H1 (cell line): ENCODE data around the gene ITGB1BP1. TPM values are rescaled to one million over a fixed set of nuclear protein-coding genes. Genes with fewer than 3 reads are reported as not detected.

Source experiments
- CTCF ChIA-PET: fragments of 300-600 bp; sonication (Branson Sonifier 250); formaldehyde crosslinking; loops from one replicate; lab custom pipeline; 2021; ENCODE audit not compliant: partially characterized antibody; lab: Charles Lee
- POLR2A ChIA-PET: fragments of 300-600 bp; sonication (Branson Sonifier 250); formaldehyde crosslinking; loops from one replicate; lab custom pipeline; 2021; ENCODE audit warnings: inconsistent platforms; ENCODE audit not compliant: partially characterized antibody; lab: Charles Lee
- DNase-seq, 2 experiments: peaks; one replicate each; pipeline versions ENCODE4 v3.0.0 to v3.0.0-alpha.2; 2010 to 2022; ENCODE audit warnings: low spot score in 2 of 2, low read depth in 1 of 2, mixed read lengths in 1 of 2
- FAIRE-seq: peaks from 2 replicates; lab custom pipeline; 2011; peaks lifted over from hg19 to GRCh38; lab: Jason Lieb, UNC
- H2AFZ ChIP-seq: 2 replicates; pipeline ENCODE4 v1.8.1; 2012; ENCODE audit warnings: low read length, inconsistent platforms
- H2AK5ac ChIP-seq: 2 replicates; pipeline ENCODE4 v1.6.1; 2013; ENCODE audit warnings: low read depth, low read length
- H2BK120ac ChIP-seq: replicated peaks from 2 replicates; pipeline ENCODE3; 2013; ENCODE audit warnings: low read depth, low read length, inconsistent platforms
- H2BK12ac ChIP-seq: 2 replicates; pipeline ENCODE4 v1.6.1; 2013; ENCODE audit warnings: low read depth, low read length
- H2BK15ac ChIP-seq: 2 replicates; pipeline ENCODE4 v1.6.1; 2013; ENCODE audit warnings: low read length
- H2BK20ac ChIP-seq: 2 replicates; pipeline ENCODE4 v1.6.1; 2013; ENCODE audit warnings: low read length
- H2BK5ac ChIP-seq: 2 replicates; pipeline ENCODE4 v1.6.1; 2013; ENCODE audit warnings: low read depth, low read length
- H3K14ac ChIP-seq: 2 replicates; pipeline ENCODE4 v1.6.1; 2013; ENCODE audit warnings: inconsistent platforms; ENCODE audit not compliant: insufficient read length
- H3K18ac ChIP-seq: 2 replicates; pipeline ENCODE4 v1.6.1; 2013; ENCODE audit warnings: low read length; ENCODE audit errors: extremely low read depth
- H3K23ac ChIP-seq: 2 replicates; pipeline ENCODE4 v1.6.1; 2013; ENCODE audit warnings: inconsistent platforms; ENCODE audit not compliant: insufficient read length
- H3K23me2 ChIP-seq: 2 replicates; pipeline ENCODE4 v1.6.1; 2013; ENCODE audit warnings: low read depth, low read length
- H3K27ac ChIP-seq: 2 replicates; pipeline ENCODE4 v1.6.1; 2011; ENCODE audit warnings: low read depth, low read length, inconsistent platforms
- H3K27me3 ChIP-seq, 4 experiments: replicated peaks in 1 of 4; 1 replicate in 1 of 4; 2 replicates in 3 of 4; pipeline versions ENCODE4 v1.6.1 to v1.8.1; 2011 to 2013; ENCODE audit warnings: low read length in 3 of 4, mild to moderate bottlenecking in 3 of 4, inconsistent platforms in 2 of 4, mixed read lengths in 2 of 4, moderate library complexity in 1 of 4; ENCODE audit not compliant: control insufficient read depth in 3 of 4, insufficient read depth in 3 of 4; ENCODE audit errors: extremely low read depth in 1 of 4
- H3K36me3 ChIP-seq, 4 experiments: 2 replicates each; pipeline versions ENCODE4 v1.6.1 to v1.8.1; 2011 to 2013; ENCODE audit warnings: mild to moderate bottlenecking in 4 of 4, low read length in 3 of 4, moderate library complexity in 2 of 4, control low read depth in 1 of 4, inconsistent platforms in 1 of 4; ENCODE audit not compliant: insufficient read depth in 4 of 4, control insufficient read depth in 2 of 4
- H3K4ac ChIP-seq: replicated peaks from 2 replicates; pipeline ENCODE3; 2013; ENCODE audit warnings: low read length, low read depth, mixed read lengths, inconsistent platforms; ENCODE audit not compliant: insufficient read length
- H3K4me1 ChIP-seq, 4 experiments: replicated peaks in 1 of 4; 1 replicate in 1 of 4; 2 replicates in 3 of 4; pipeline versions ENCODE4 v1.6.1 to v1.8.1; 2011 to 2013; ENCODE audit warnings: low read length in 3 of 4, inconsistent platforms in 2 of 4, mixed read lengths in 1 of 4; ENCODE audit not compliant: insufficient read depth in 4 of 4, control insufficient read depth in 3 of 4
- H3K4me2 ChIP-seq, 2 experiments: 2 replicates each; pipeline versions ENCODE4 v1.6.1 to v1.8.1; 2011 to 2013; ENCODE audit warnings: low read depth in 2 of 2, low read length in 2 of 2, control low read depth in 1 of 2, inconsistent platforms in 1 of 2, mild to moderate bottlenecking in 1 of 2; ENCODE audit not compliant: insufficient read depth in 1 of 2
- H3K4me3 ChIP-seq, 4 experiments: fragments of 200-600, 300-600 bp in 1 of 4; sonication (generic), shearing (Covaris generic), sonication (Bioruptor Twin) in 1 of 4; 2 replicates each; pipeline versions ENCODE4 v1.5.1 to v1.8.1; 2011 to 2016; ENCODE audit warnings: low read length in 4 of 4, low read depth in 3 of 4, control low read depth in 2 of 4, inconsistent platforms in 2 of 4, mild to moderate bottlenecking in 2 of 4, mixed read lengths in 1 of 4, moderate library complexity in 1 of 4; ENCODE audit not compliant: insufficient read depth in 2 of 4; ENCODE audit errors: extremely low read depth in 1 of 4
- H3K56ac ChIP-seq: replicated peaks from 2 replicates; pipeline ENCODE3; 2013; ENCODE audit warnings: low read depth, mild to moderate bottlenecking, mixed read lengths, low read length, inconsistent platforms; ENCODE audit not compliant: insufficient read length
- H3K79me1 ChIP-seq: 2 replicates; pipeline ENCODE4 v1.6.1; 2013; ENCODE audit warnings: low read depth, low read length, control low read depth
- H3K79me2 ChIP-seq, 2 experiments: 2 replicates each; pipeline versions ENCODE4 v1.6.1 to v1.8.1; 2012 to 2013; ENCODE audit warnings: low read length in 2 of 2, mild to moderate bottlenecking in 2 of 2, inconsistent platforms in 1 of 2; ENCODE audit not compliant: insufficient read depth in 2 of 2, control insufficient read depth in 1 of 2
- H3K9ac ChIP-seq, 4 experiments: replicated peaks in 1 of 4; 1 replicate in 1 of 4; 2 replicates in 3 of 4; pipeline versions ENCODE4 v1.6.1 to v1.8.1; 2011 to 2013; ENCODE audit warnings: low read depth in 3 of 4, low read length in 3 of 4, control low read depth in 2 of 4, mild to moderate bottlenecking in 2 of 4, moderate library complexity in 2 of 4, inconsistent platforms in 1 of 4; ENCODE audit errors: extremely low read depth in 1 of 4
- H3K9me3 ChIP-seq, 2 experiments: 2 replicates each; pipeline versions ENCODE4 v1.6.1 to v1.8.1; 2012 to 2013; ENCODE audit warnings: mild to moderate bottlenecking in 2 of 2, moderate library complexity in 2 of 2, control low read depth in 1 of 2, inconsistent platforms in 1 of 2, low read depth in 1 of 2, low read length in 1 of 2, mixed read lengths in 1 of 2; ENCODE audit not compliant: insufficient read depth in 2 of 2
- H4K20me1 ChIP-seq, 2 experiments: replicated peaks in 1 of 2; 2 replicates each; pipeline versions ENCODE3 to v1.8.1; 2011 to 2013; ENCODE audit warnings: inconsistent platforms in 2 of 2, low read length in 2 of 2, mild to moderate bottlenecking in 1 of 2; ENCODE audit not compliant: insufficient read depth in 2 of 2, control insufficient read depth in 1 of 2
- H4K5ac ChIP-seq: 2 replicates; pipeline ENCODE4 v1.6.1; 2013; ENCODE audit warnings: low read length, low read depth, mixed read lengths, inconsistent platforms; ENCODE audit not compliant: insufficient read length
- H4K8ac ChIP-seq: 2 replicates; pipeline ENCODE4 v1.8.0; 2013; ENCODE audit warnings: mild to moderate bottlenecking, moderate library complexity, low read length, inconsistent platforms; ENCODE audit not compliant: insufficient read depth; ENCODE audit errors: extremely low read depth
- H4K91ac ChIP-seq: replicated peaks from 2 replicates; pipeline ENCODE3; 2013; ENCODE audit warnings: low read length, mixed read lengths, inconsistent platforms; ENCODE audit not compliant: insufficient read length
- ASH2L ChIP-seq: fragments of 200-600, 300-600 bp; sonication (generic); IDR thresholded peaks from one replicate; pipeline ENCODE4 v1.7.1; 2017; ENCODE audit warnings: low read length
- SRF ChIP-seq: IDR thresholded peaks from 2 replicates; pipeline ENCODE4 v1.6.1; 2011; ENCODE audit warnings: mild to moderate bottlenecking, low read depth, low read length, moderate library complexity
- WGBS, 2 experiments: shearing (Covaris generic) in 1 of 2; methylation state at CpG; one replicate each; pipeline versions ENCODE4 v1.1.6 to v1.1.7; 2013 to 2015; ENCODE audit warnings: low lambda C conversion rate in 2 of 2, mixed read lengths in 2 of 2, inconsistent platforms in 1 of 2, low coverage in 1 of 2, missing lambda C conversion rate in 1 of 2; ENCODE audit not compliant: insufficient replicate concordance in 2 of 2, insufficient coverage in 1 of 2, insufficient read length in 1 of 2; ENCODE audit errors: extremely low coverage in 1 of 2, missing lambda C conversion rate in 1 of 2; 5-methylcytosine and 5-hydroxymethylcytosine counted together
- polyA plus RNA-seq, 7 experiments: library from polyadenylated mRNA; depleted of rRNA in 3 of 7; stranded (reverse) in 5 of 7; unstranded in 2 of 7; fragments of >200 nt in 5 of 7; fragments of 200-250 nt in 2 of 7; gene quantifications; 1 replicate in 5 of 7; 2 replicates in 1 of 7; 4 replicates in 1 of 7; pipeline versions ENCODE4 v1.2.1 to v1.2.3, GENCODE V29; 2011 to 2013; ENCODE audit warnings: missing spikeins in 2 of 7, mixed read lengths in 2 of 7
- total RNA-seq: library from RNA; stranded (reverse); fragmentation: NEBNext Ultra II Directional; extraction: Animal tissue kit (Norgen Biotek cat#: 25700); gene quantifications from 2 replicates; pipeline ENCODE4 v1.2.1, GENCODE V29; 2021

ITGB1BP1 gene
- total and polyA plus RNA-seq, 2 of the 8 experiments (the other 6 are each of a cell fraction or from before 2014, with no cell fraction given), result 16.1 to 45.4 TPM

DNA sequence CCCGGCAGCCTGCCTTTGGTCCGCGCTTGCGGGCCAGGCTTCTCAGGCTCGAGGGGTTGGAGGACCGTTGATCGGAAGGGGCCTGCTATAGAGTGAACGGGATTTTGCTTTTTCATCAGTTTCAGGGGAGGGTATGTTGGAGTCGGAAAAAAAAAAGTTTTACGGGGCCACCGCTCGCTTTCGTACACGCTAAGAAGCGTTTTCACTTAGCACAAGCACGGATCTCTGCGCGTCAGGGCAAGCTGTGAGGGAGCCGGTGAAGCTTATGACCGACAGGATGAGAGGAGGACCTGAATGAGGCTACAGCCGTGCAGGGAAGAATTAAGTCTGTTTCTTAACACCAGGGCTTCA is 569 bp upstream of the ITGB1BP1 start:
- peak overlapping the region; percentile 98; the same call in 1 of the 2 replicates for H3K18ac ChIP-seq
- no peak overlapping the region; the same call in 1 of the 2 replicates for H2BK12ac ChIP-seq
- H4K91ac ChIP-seq, result peak overlapping the region; percentile 86
- peaks cover 5 to 14% (median 8%) of the 10 kb centered on the region in 4 experiments; a peak in 6 of 7 replicates for H3K4me1 ChIP-seq
- H4K5ac ChIP-seq, result peak overlapping the region; percentile 92
- H3K9ac ChIP-seq, result peak overlapping the region; percentile 88 to 98 (median 94)
- no peak overlapping the region for H2BK120ac ChIP-seq
- H2BK5ac ChIP-seq, result peak overlapping the region; percentile 97
- no peak overlapping the region for H3K14ac ChIP-seq
- H3K79me1 ChIP-seq, result peaks cover 13% of the 10 kb centered on the region
- no peak overlapping the region for H3K23ac ChIP-seq
- peak overlapping the region; percentile 72; the same call in 1 of the 2 replicates for H3K27ac ChIP-seq
- H3K56ac ChIP-seq, result peak overlapping the region; percentile 42
- H3K4me2 ChIP-seq, result peak overlapping the region; percentile 99 to 100
- WGBS, 2 experiments, result 0% methylated on average over 21 of the region's 21 CpGs; no CpG with 5 or more reads in 1 of the 2 experiments
- TF ChIP-seq SRF (no peak), ASH2L (peak; percentile 20)
- no peak for FAIRE-seq
- H3K4ac ChIP-seq, result no peak overlapping the region
- no peak overlapping the region for H2BK15ac ChIP-seq
- peak overlapping the region; percentile 54; the same call in 1 of the 2 replicates for H2AFZ ChIP-seq
- ChIA-PET CTCF (interaction anchor here (0.9 to 2.2 kb wide), 3 partner anchors 12 to 285 kb away, joined by 3 to 7 read pairs (median 6); no protein-coding TSS in a partner anchor), POLR2A (interaction anchor here (0.7 to 3.3 kb wide), 3 partner anchors 17 to 297 kb away, joined by 3 to 12 read pairs (median 7); partner anchors contain the start of gene YWHAQ)
- no peaks in the 10 kb centered on the region for H3K9me3 ChIP-seq
- no peak overlapping the region for H2BK20ac ChIP-seq
- peaks cover 12% of the 10 kb centered on the region for H3K23me2 ChIP-seq
- peak overlapping the region; percentile 84 to 98 (median 96) for H3K4me3 ChIP-seq
- peaks cover 0 to 9% (median 4%) of the 10 kb centered on the region in 4 experiments; a peak in 4 of 7 replicates for H3K27me3 ChIP-seq
- no peak for DNase-seq
- H4K8ac ChIP-seq, result peak overlapping the region; percentile 97; the same call in 1 of the 2 replicates
- H2AK5ac ChIP-seq, result no peak overlapping the region
- H4K20me1 ChIP-seq, result peaks cover 3 to 4% of the 10 kb centered on the region in 2 experiments
- peaks cover 0 to 43% of the 10 kb centered on the region in 2 experiments; a peak in 3 of 4 replicates for H3K79me2 ChIP-seq
- peaks cover 1 to 6% (median 1%) of the 10 kb centered on the region in 4 experiments; a peak in 6 of 8 replicates for H3K36me3 ChIP-seq
